Pancreas (tissue), 10 donors: ENCODE results near the gene SMOC1. TPM values are rescaled to one million over a fixed set of nuclear protein-coding genes. Genes with fewer than 3 reads are reported as not detected.

Experiments
- ATAC-seq, 4 donors: fragments of 200-7000 bp; cut with Tn5 transposase; one replicate each; pipeline versions ENCODE4 v1.8.0 to v1.9.1; 2020; ENCODE audit warnings: mild to moderate bottlenecking in 4 of 4, moderate library complexity in 4 of 4
- DNase-seq, 6 donors: peaks; one replicate each; pipeline ENCODE4 v3.0.0-alpha.2; 2020
- FAIRE-seq: peaks from 2 replicates; lab custom pipeline; 2012; peaks lifted over from hg19 to GRCh38; lab: Jason Lieb, UNC
- H3K27ac ChIP-seq, 4 donors: fragments of 200-600 bp; sonication (generic); 1 replicate in 3 of 4; 2 replicates in 1 of 4; pipeline versions ENCODE4 v1.5.0 to v1.8.0; 2020
- H3K27me3 ChIP-seq, 4 donors: fragments of 200-600 bp; one replicate each; pipeline ENCODE4 v1.8.0; 2021
- H3K36me3 ChIP-seq, 3 donors: fragments of 200-600 bp; sonication (generic) in 1 of 3; one replicate each; pipeline versions ENCODE4 v1.5.0 to v1.8.0; 2020 to 2021
- H3K4me1 ChIP-seq, 3 donors: fragments of 200-600 bp; one replicate each; pipeline ENCODE4 v1.8.0; 2021
- H3K4me3 ChIP-seq, 4 donors: fragments of 200-600 bp; sonication (generic) in 2 of 4; one replicate each; pipeline versions ENCODE4 v1.5.0 to v1.8.0; 2020 to 2021
- H3K9me3 ChIP-seq, 4 donors: fragments of 200-600 bp; one replicate each; pipeline ENCODE4 v1.8.0; 2021
- CTCF ChIP-seq, 4 donors: fragments of 200-600 bp; sonication (generic) in 3 of 4; IDR thresholded peaks; one replicate each; pipeline versions ENCODE4 v1.5.0 to v1.8.0; 2021; ENCODE audit warnings: antibody characterized with exemption in 4 of 4
- WGBS, 2 donors: extraction: QIAGEN DNeasy Blood & Tissue Kit; methylation state at CpG; one replicate each; pipeline ENCODE4 v1.1.7; 2013; 5-methylcytosine and 5-hydroxymethylcytosine counted together
- intact Hi-C, 3 donors: fragments of 100-400 bp; cut with DNase I; formaldehyde crosslinking; loops; one replicate each; pipeline versions ENCODE4 v1.11.1 to v1.14.2; 2022
- polyA plus RNA-seq, 2 donors: library from polyadenylated mRNA; stranded (reverse); fragments of 200-250 nt; gene quantifications; one replicate each; pipeline ENCODE4 v1.2.3, GENCODE V29; 2013
- total RNA-seq, 6 donors: library from RNA; stranded (reverse); fragmentation: NEBNext Ultra II Directional in 4 of 6; extraction: Animal tissue kit (Norgen Biotek cat#: 25700) in 4 of 6; gene quantifications; one replicate each; pipeline versions ENCODE4 v1.2.1 to v1.2.4, GENCODE V29; 2021 to 2023
- donor health status: healthy with polysubstance abuse.
- donor health status: DM: no; HTN: no; CAD: no; lungs with moderate emphysema.
- donor health status: DM: no; HTN: no; CAD: no.
- donor health status: control.
- donor health status: control.
- donor health status: Bipolar disorder and iron deficiency.
- donor health status: DM: yes; HTN: yes; CAD: no.
- donor health status: DM: no; HTN: no; CAD: no.
- donor health status: DM: no; HTN: no; CAD: no.
- donor health status: DM: yes; HTN: yes; CAD: no.

The SMOC1 gene
- total and polyA plus RNA-seq, 8 donors = 2.2 to 55.7 (median 6.3) TPM

GRCh38 chr14:69996216-69996615 is 117.0 kb downstream of the SMOC1 start:
- DNase-seq = no peak
- no peaks in the 10 kb centered on the region for H3K9me3 ChIP-seq
- peaks cover 22 to 30% (median 27%) of the 10 kb centered on the region in 3 donors for H3K4me1 ChIP-seq
- H3K4me3 ChIP-seq = no peak overlapping the region
- FAIRE-seq = no peak
- no peak for ATAC-seq
- intact Hi-C loops = no loop called here
- TF ChIP-seq CTCF (IDR thresholded peaks at IDR 0.05) = no peak
- WGBS, 2 donors = 96 to 100% methylated on average over 1 of the region's 1 CpG
- H3K36me3 ChIP-seq = no peaks in the 10 kb centered on the region
- H3K27ac ChIP-seq = no peak overlapping the region
- no peaks in the 10 kb centered on the region for H3K27me3 ChIP-seq

GRCh38 chr14:69997849-69998248 is 118.6 kb downstream of the SMOC1 start:
- TF ChIP-seq CTCF (IDR thresholded peaks at IDR 0.05) = no peak
- H3K36me3 ChIP-seq = no peaks in the 10 kb centered on the region
- no peak for FAIRE-seq
- no peak overlapping the region for H3K4me3 ChIP-seq
- no peaks in the 10 kb centered on the region for H3K9me3 ChIP-seq
- intact Hi-C loops = no loop called here
- H3K27me3 ChIP-seq = no peaks in the 10 kb centered on the region
- peaks cover 27 to 30% (median 28%) of the 10 kb centered on the region in 3 donors for H3K4me1 ChIP-seq
- peak overlapping the region in 3 of 4 donors; percentile 70 to 80 (median 78) for H3K27ac ChIP-seq
- WGBS, 2 donors = 37 to 39% methylated on average over 5 of the region's 5 CpGs
- ATAC-seq = peak; percentile 72 to 85 (median 80)
- DNase-seq = peak in 4 of 6 donors; percentile 61 to 84 (median 69)

GRCh38 chr14:69999261-69999674 is 120.1 kb downstream of the SMOC1 start:
- no peaks in the 10 kb centered on the region for H3K36me3 ChIP-seq
- intact Hi-C loops = no loop called here
- peaks cover 27 to 30% (median 29%) of the 10 kb centered on the region in 3 donors for H3K4me1 ChIP-seq
- no peaks in the 10 kb centered on the region for H3K27me3 ChIP-seq
- no peak for FAIRE-seq
- no peak overlapping the region for H3K4me3 ChIP-seq
- no peak for TF ChIP-seq CTCF (IDR thresholded peaks at IDR 0.05)
- WGBS, 2 donors = 39 to 42% methylated on average over 10 of the region's 10 CpGs
- ATAC-seq = peak; percentile 81 to 88 (median 83)
- peak; percentile 70 to 85 (median 78) for DNase-seq
- peak overlapping the region; percentile 60 to 80 (median 74) for H3K27ac ChIP-seq
- no peaks in the 10 kb centered on the region for H3K9me3 ChIP-seq

- TF ChIP-seq CTCF (IDR thresholded peaks at IDR 0.05) = no peak
- Histone ChIP-seq H3K36me3 (no peaks in the 10 kb centered on the region), H3K4me1 (peaks cover 27 to 38% (median 29%) of the 10 kb centered on the region in 3 donors), H3K27ac (no peak overlapping the region), H3K9me3 (no peaks in the 10 kb centered on the region), H3K27me3 (no peaks in the 10 kb centered on the region), H3K4me3 (no peak overlapping the region)
- 91 to 94% methylated on average over 7 of the region's 7 CpGs for WGBS, 2 donors
- intact Hi-C loops = no loop called here
- ATAC-seq = no peak
- no peak for FAIRE-seq
- DNase-seq = no peak
Observed at GRCh38 chr14:70000601-70001000, 121.4 kb downstream of the SMOC1 start.

- Histone ChIP-seq H3K9me3 (no peaks in the 10 kb centered on the region), H3K4me3 (no peak overlapping the region), H3K27ac (no peak overlapping the region), H3K27me3 (no peaks in the 10 kb centered on the region), H3K36me3 (no peaks in the 10 kb centered on the region), H3K4me1 (peaks cover 22 to 30% (median 24%) of the 10 kb centered on the region in 3 donors)
- no peak for DNase-seq
- no peak for TF ChIP-seq CTCF (IDR thresholded peaks at IDR 0.05)
- peak in 1 of 4 donors; percentile 6 for ATAC-seq
- 70 to 78% methylated on average over 6 of the region's 6 CpGs for WGBS, 2 donors
- intact Hi-C loops = no loop called here
- FAIRE-seq = no peak
Observed at GRCh38 chr14:70002589-70003346, 123.6 kb downstream of the SMOC1 start.
